Measurements from ENCODE around the gene SIGLEC12.

The SIGLEC12 gene

DNA sequence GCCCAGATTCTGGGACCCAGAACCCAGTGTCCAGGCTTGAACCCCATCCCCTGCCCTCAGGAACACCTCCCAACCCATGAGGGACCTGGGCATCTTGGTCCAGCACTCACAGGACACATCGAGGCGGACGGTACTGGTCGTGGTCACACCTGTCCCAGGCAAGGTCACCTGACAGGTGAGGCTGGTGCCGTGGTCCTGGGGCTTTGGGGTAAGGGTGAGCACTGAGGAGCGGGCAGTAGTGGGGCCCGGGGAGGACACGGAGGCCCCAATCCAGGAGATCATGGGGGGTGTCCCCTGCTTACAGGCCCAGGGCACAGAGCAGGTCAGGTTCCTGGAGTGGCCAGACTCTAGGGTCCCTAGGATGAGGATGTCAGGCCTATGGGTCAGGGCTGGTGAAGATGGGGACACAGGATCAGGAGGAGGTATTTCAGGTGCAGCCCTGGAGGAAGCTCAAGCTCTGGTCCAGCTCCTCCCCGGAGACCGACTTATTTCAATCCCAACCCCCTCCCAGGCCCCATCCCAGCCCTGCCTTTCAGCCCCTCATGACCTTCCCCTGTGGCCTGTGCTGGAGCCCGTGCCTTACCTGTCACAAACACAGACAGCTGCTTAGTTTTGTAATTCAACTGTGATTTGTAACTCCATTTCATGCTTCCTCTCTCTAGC, 44.1 kb downstream of the SIGLEC12 start:
- TF ChIP-seq ZNF8 (CRISPR knock-in tag; IDR thresholded peaks at IDR 0.05), result no peak
- no peak for TF ChIP-seq RARB (CRISPR knock-in tag; IDR thresholded peaks at IDR 0.05)
- TF ChIP-seq ZFP30 (CRISPR knock-in tag; IDR thresholded peaks at IDR 0.05), result no peak
- no peak for TF ChIP-seq ZFP3 (CRISPR knock-in tag; IDR thresholded peaks at IDR 0.05)
- no peak for TF ChIP-seq ISL1 (CRISPR knock-in tag; IDR thresholded peaks at IDR 0.05)
- TF ChIP-seq CSDC2 (CRISPR knock-in tag; IDR thresholded peaks at IDR 0.05), result no peak
- TF ChIP-seq, protein P1, sequence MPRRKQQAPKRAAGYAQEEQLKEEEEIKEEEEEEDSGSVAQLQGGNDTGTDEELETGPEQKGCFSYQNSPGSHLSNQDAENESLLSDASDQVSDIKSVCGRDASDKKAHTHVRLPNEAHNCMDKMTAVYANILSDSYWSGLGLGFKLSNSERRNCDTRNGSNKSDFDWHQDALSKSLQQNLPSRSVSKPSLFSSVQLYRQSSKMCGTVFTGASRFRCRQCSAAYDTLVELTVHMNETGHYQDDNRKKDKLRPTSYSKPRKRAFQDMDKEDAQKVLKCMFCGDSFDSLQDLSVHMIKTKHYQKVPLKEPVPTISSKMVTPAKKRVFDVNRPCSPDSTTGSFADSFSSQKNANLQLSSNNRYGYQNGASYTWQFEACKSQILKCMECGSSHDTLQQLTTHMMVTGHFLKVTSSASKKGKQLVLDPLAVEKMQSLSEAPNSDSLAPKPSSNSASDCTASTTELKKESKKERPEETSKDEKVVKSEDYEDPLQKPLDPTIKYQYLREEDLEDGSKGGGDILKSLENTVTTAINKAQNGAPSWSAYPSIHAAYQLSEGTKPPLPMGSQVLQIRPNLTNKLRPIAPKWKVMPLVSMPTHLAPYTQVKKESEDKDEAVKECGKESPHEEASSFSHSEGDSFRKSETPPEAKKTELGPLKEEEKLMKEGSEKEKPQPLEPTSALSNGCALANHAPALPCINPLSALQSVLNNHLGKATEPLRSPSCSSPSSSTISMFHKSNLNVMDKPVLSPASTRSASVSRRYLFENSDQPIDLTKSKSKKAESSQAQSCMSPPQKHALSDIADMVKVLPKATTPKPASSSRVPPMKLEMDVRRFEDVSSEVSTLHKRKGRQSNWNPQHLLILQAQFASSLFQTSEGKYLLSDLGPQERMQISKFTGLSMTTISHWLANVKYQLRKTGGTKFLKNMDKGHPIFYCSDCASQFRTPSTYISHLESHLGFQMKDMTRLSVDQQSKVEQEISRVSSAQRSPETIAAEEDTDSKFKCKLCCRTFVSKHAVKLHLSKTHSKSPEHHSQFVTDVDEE (CRISPR knock-in tag; IDR thresholded peaks at IDR 0.05), result no peak
- TF ChIP-seq, protein P2, sequence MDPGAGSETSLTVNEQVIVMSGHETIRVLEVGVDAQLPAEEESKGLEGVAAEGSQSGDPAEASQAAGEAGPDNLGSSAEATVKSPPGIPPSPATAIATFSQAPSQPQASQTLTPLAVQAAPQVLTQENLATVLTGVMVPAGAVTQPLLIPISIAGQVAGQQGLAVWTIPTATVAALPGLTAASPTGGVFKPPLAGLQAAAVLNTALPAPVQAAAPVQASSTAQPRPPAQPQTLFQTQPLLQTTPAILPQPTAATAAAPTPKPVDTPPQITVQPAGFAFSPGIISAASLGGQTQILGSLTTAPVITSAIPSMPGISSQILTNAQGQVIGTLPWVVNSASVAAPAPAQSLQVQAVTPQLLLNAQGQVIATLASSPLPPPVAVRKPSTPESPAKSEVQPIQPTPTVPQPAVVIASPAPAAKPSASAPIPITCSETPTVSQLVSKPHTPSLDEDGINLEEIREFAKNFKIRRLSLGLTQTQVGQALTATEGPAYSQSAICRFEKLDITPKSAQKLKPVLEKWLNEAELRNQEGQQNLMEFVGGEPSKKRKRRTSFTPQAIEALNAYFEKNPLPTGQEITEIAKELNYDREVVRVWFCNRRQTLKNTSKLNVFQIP (CRISPR knock-in tag; IDR thresholded peaks at IDR 0.05; ENCODE audit: borderline replicate concordance, low read depth), result no peak
- no peak for TF ChIP-seq ZNF565 (CRISPR knock-in tag; conservative IDR thresholded peaks at IDR 0.05; ENCODE audit: low read depth)
- TF ChIP-seq, protein P3, sequence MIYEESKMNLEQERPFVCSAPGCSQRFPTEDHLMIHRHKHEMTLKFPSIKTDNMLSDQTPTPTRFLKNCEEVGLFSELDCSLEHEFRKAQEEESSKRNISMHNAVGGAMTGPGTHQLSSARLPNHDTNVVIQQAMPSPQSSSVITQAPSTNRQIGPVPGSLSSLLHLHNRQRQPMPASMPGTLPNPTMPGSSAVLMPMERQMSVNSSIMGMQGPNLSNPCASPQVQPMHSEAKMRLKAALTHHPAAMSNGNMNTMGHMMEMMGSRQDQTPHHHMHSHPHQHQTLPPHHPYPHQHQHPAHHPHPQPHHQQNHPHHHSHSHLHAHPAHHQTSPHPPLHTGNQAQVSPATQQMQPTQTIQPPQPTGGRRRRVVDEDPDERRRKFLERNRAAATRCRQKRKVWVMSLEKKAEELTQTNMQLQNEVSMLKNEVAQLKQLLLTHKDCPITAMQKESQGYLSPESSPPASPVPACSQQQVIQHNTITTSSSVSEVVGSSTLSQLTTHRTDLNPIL (CRISPR knock-in tag; IDR thresholded peaks at IDR 0.05; ENCODE audit: low read depth), result no peak
- TF ChIP-seq, protein P4, sequence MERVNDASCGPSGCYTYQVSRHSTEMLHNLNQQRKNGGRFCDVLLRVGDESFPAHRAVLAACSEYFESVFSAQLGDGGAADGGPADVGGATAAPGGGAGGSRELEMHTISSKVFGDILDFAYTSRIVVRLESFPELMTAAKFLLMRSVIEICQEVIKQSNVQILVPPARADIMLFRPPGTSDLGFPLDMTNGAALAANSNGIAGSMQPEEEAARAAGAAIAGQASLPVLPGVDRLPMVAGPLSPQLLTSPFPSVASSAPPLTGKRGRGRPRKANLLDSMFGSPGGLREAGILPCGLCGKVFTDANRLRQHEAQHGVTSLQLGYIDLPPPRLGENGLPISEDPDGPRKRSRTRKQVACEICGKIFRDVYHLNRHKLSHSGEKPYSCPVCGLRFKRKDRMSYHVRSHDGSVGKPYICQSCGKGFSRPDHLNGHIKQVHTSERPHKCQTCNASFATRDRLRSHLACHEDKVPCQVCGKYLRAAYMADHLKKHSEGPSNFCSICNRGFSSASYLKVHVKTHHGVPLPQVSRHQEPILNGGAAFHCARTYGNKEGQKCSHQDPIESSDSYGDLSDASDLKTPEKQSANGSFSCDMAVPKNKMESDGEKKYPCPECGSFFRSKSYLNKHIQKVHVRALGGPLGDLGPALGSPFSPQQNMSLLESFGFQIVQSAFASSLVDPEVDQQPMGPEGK (CRISPR knock-in tag; IDR thresholded peaks at IDR 0.05; ENCODE audit: borderline replicate concordance), result no peak
- TF ChIP-seq PPARA (CRISPR knock-in tag; IDR thresholded peaks at IDR 0.05; ENCODE audit: borderline replicate concordance), result no peak
- TF ChIP-seq ZC3H10 (CRISPR knock-in tag; IDR thresholded peaks at IDR 0.05), result no peak
- TF ChIP-seq ARNTL (CRISPR knock-in tag; IDR thresholded peaks at IDR 0.05; ENCODE audit: borderline replicate concordance, low read depth), result no peak
- TF ChIP-seq ZNF70 (CRISPR knock-in tag; IDR thresholded peaks at IDR 0.05), result no peak
- no peak for TF ChIP-seq TCF4 (CRISPR knock-in tag; IDR thresholded peaks at IDR 0.05; ENCODE audit: borderline replicate concordance)
- no peak for TF ChIP-seq OSR1 (CRISPR knock-in tag; IDR thresholded peaks at IDR 0.05)
- TF ChIP-seq GLIS3 (CRISPR knock-in tag; IDR thresholded peaks at IDR 0.05), result no peak
- no peak for TF ChIP-seq SNAI2 (CRISPR knock-in tag; IDR thresholded peaks at IDR 0.05)
- no peak for TF ChIP-seq TOX (CRISPR knock-in tag; IDR thresholded peaks at IDR 0.05; ENCODE audit: borderline replicate concordance)
- ATAC-seq, result no peak

DNA sequence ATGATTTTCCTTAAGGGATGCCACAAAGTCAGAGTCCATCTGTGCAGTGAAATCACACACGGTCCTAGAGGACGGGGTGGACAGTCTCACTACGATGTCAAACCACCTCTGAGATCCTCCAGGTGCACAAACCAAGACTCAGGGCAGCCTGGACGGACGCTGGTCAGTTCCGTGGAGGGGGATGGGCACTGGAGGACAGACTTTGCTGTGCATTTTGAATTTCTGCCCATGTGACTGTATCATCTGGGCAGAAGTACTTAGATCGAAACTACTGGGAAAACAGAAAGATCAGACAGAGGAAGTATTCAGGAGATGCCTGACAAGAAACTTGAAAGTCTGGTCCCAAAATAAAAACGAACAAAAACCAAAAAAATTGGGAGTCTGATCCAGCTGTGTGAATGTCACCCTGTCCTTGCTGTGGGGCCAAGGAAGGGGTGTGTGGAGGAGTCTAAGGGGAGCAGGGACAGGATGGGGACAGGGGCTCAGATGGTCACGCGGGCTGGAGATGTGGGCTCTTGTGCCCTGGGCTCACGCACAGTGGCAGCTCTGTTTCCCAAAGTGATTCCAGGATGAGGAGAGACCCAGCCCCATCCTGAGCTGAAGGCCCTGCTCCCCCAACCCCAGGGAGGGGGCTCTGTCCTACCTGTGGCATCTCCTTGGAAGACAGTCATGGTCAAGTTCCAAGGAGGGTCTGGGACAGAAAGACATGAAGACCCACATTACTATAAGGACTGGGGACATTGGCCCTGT, 44.9 kb downstream of the SIGLEC12 start:
- no peak for TF ChIP-seq SNAI2 (CRISPR knock-in tag; IDR thresholded peaks at IDR 0.05)
- TF ChIP-seq OSR1 (CRISPR knock-in tag; IDR thresholded peaks at IDR 0.05), result no peak
- no peak for TF ChIP-seq TCF4 (CRISPR knock-in tag; IDR thresholded peaks at IDR 0.05; ENCODE audit: borderline replicate concordance)
- TF ChIP-seq TOX (CRISPR knock-in tag; IDR thresholded peaks at IDR 0.05; ENCODE audit: borderline replicate concordance), result no peak
- no peak for TF ChIP-seq BACH2 (CRISPR knock-in tag; IDR thresholded peaks at IDR 0.05; ENCODE audit: borderline replicate concordance)
- TF ChIP-seq ZNF8 (CRISPR knock-in tag; IDR thresholded peaks at IDR 0.05), result no peak
- TF ChIP-seq ESRRG (CRISPR knock-in tag; IDR thresholded peaks at IDR 0.05), result no peak
- no peak for TF ChIP-seq ISL1 (CRISPR knock-in tag; IDR thresholded peaks at IDR 0.05)
- no peak for TF ChIP-seq ARNTL (CRISPR knock-in tag; IDR thresholded peaks at IDR 0.05; ENCODE audit: borderline replicate concordance, low read depth)
- TF ChIP-seq CSDC2 (CRISPR knock-in tag; IDR thresholded peaks at IDR 0.05), result no peak
- no peak for TF ChIP-seq ZFP3 (CRISPR knock-in tag; IDR thresholded peaks at IDR 0.05)
- TF ChIP-seq RARB (CRISPR knock-in tag; IDR thresholded peaks at IDR 0.05), result no peak
- TF ChIP-seq, protein P1 (CRISPR knock-in tag; IDR thresholded peaks at IDR 0.05), result no peak
- TF ChIP-seq ZNF565 (CRISPR knock-in tag; conservative IDR thresholded peaks at IDR 0.05; ENCODE audit: low read depth), result no peak
- ATAC-seq, result no peak
